Measurements from ENCODE around the gene CEP68.
"Not testable (repeated sequence)": the region's sequence is repeated elsewhere in the genome, so short reads cannot be mapped to it uniquely, and the experiment has no call there.

CEP68 gene, protein sequence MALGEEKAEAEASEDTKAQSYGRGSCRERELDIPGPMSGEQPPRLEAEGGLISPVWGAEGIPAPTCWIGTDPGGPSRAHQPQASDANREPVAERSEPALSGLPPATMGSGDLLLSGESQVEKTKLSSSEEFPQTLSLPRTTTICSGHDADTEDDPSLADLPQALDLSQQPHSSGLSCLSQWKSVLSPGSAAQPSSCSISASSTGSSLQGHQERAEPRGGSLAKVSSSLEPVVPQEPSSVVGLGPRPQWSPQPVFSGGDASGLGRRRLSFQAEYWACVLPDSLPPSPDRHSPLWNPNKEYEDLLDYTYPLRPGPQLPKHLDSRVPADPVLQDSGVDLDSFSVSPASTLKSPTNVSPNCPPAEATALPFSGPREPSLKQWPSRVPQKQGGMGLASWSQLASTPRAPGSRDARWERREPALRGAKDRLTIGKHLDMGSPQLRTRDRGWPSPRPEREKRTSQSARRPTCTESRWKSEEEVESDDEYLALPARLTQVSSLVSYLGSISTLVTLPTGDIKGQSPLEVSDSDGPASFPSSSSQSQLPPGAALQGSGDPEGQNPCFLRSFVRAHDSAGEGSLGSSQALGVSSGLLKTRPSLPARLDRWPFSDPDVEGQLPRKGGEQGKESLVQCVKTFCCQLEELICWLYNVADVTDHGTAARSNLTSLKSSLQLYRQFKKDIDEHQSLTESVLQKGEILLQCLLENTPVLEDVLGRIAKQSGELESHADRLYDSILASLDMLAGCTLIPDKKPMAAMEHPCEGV

DNA sequence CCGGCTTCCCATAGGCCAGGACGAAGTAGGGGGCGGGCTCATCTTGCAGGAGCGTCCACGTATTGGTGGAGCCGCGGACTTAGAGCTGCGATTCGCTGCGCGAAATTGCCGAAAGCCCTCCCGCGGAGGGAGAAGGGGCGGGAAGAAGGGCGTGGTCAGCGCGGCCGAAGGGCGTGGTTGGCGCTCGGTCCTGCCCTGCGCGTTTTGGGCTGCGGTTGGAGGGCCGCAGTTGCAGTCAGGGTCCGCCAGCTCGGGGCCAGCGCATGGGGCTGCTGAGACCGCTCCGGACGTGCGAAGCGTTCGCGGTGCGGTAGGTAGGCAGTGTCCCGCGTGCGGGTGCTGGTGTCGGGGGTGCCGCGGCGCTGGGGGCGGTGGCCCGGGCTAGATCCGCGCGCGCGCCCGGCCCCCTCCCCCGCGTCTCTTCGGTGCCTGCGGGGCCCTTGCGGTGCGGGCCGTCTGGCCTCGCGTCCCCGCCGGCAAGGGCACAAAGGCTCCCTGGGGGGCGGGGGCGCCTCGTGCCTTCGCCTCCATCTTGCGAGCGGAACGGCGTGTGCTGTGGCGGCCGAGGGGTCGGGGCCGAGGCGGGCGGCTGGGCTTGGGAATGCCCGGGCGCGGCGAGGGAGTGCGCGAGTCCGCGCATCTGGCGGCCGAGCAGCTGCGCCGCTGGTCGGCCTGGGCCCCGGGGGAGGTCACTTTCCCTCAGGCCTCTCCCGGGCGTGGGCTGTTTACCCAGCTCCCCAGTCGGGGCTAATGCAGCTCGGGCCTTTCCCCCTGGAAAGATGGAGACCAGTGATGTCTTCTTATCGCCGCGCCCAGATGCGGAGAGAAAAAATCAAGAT is at the start of gene CEP68:
Gene CEP68, plus strand, starts transcription at position 202 of the 839 bp plus-strand sequence. CDS start 13,029 bp downstream, outside the sequence.
- peak; percentile 99 for DNase-seq (ENCODE audit: low read depth, low spot score)

DNA sequence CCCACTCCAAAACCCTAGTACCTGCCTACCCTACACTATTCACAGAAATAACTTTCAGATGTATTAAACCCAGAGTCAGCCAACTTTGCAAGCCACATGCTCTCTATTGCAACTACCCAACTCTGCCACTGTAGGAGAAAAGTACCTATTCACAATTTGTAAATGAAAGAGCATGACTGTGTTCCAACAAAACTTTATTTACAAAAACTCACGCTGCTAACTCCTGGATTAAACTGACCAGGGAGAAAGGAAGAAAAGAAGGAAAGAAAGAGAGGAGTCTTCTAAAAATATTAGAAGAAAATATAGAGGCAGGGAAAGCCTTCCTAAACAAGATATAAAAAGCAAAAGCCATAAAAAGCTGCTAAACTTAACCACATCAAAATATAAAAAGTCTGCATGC is 42.4 kb upstream of the CEP68 start:
- DNase-seq (ENCODE audit: low read depth, low spot score): no peak

DNA sequence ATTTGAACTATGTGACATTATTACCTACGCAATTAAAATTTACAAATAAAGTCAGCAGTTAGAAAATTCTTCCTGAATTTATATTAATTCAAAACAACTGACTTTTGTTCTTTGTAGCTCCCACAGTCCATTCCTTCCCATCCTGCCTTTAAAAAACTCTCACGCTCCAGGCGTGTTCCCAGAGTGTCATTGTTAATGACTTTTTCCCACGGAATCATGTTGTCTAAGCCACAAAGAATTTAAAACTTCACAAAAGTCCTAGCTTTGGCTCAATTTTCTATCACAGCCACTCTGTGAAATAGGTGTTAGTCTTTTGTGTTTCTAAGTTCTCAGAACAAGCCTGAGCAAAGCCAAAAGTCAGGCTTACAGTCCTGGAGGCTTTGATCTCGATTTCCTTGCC is 40.5 kb upstream of the CEP68 start:
- no peak for DNase-seq (ENCODE audit: low read depth, low spot score)

DNA sequence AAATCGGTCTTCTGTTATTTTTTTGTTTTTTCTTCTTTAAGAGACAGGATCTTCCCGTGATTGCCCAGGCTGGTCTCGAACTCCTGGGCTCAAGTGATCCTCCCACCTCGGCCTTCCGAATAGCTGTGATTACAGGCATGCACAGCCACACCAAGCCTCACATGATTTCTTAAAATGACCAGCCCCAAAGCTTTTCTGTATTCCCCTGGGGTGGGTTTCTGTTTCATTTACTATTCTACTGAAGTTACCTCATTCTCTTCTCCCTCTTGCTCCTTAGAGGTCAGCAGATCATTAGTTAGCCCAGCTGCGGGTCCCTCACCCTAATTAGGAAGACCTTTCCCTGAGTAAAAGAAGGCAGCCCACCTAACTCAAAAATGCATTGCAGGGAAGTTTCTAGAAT is 39.4 kb upstream of the CEP68 start:
- no peak for DNase-seq (ENCODE audit: low read depth, low spot score)

DNA sequence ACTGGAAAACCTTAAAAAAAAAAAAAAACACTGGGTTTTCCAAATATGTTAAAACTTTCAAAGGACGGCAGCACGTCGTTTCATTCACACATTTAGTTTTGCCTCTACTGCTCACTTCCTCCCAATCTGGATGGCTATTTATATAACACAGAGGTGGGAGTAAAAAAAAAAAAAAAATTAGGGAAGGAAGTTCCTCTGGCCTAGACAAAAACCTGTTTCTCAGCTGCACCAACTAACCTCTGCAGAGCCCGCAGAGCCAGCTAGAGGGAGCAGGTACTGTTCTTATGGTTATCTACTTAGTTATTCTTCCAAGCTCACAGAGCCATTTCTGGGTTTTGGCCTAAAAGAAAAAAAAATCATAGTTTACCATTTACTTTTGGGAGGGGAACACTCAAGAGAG is 38.9 kb upstream of the CEP68 start:
- DNase-seq (ENCODE audit: low read depth, low spot score): no peak

DNA sequence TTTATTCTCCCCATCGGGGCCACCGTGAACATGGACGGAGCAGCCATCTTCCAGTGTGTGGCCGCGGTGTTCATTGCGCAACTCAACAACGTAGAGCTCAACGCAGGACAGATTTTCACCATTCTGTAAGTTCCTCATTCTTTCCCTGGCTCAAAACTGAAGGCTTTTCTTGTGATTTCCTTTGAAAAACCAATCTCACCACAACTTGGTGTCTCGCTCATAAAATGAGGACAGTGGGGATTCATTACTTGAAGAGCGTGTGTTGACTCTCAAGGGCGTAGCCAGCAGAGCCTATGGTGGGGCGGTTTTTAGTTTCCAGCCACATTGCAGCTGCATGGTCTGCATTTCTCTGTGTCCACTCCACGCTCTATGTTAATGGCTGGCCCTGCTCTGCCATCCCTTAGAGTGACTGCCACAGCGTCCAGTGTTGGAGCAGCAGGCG is 38.1 kb upstream of the CEP68 start:
- no peak for DNase-seq (ENCODE audit: low read depth, low spot score)

DNA sequence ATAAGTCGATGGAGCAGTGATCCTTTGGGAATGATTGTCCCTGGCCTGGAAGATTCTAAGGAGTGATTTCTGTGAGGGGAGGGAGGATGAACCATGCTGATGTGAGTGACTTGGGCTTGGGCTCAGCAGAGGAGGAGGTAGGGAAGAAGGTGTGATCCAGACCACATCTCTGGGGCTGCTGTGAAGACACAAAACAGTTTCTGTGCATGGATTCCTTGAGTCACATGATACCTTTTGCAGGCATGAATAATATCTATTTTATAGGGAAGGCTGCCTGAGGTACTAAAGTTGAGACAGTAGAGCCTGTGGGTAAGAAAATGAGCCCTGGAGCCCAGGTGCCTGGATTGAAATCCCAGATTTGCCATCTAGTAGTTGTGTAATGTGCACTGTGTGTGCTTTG is 37.2 kb upstream of the CEP68 start:
- no peak for DNase-seq (ENCODE audit: low read depth, low spot score)

DNA sequence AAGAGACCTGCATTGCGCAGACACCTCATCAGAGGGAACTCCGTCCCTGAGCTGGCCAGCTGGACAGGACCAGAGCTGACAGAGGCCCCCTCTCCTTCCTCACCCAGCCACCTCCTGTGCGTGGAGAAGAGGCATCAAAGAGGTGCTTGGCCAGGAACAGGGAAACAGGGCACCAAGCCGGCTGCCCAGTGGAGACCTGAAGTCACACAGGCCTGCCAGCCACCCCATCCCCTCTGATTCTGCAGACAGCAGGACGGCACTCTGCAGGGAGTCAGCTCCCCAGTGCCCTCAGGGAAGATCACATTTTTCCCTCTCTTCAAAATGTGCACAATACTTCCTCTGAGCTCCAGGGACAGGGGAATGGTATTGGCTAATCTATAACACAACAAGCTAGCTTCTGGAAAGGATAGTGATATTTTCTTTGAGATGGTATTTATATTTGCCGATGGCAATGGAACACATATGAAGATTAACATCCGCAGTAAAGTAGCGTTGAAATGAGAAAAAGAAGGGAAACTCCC is 36.5 kb upstream of the CEP68 start:
- no peak for DNase-seq (ENCODE audit: low read depth, low spot score)

DNA sequence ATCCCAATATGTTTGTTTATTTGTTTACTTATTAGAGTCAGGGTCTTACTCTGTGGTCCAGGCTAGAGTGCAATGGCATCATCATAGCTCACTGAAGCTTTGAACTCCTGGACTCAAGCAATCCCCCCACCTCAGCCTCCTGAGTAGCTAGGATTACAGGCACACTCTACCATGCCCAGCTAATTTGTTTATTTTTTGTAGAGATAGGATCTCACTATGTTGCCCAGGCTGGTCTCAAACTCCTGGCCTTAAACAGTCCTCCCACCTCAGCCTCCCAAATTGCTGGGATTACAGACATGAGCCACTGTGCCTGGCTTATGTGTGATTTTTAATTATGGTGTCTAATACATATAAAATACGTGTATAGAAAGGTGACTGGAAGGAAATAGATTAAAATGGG is 36.0 kb upstream of the CEP68 start:
- not testable (repeated sequence) for DNase-seq (ENCODE audit: low read depth, low spot score)

DNA sequence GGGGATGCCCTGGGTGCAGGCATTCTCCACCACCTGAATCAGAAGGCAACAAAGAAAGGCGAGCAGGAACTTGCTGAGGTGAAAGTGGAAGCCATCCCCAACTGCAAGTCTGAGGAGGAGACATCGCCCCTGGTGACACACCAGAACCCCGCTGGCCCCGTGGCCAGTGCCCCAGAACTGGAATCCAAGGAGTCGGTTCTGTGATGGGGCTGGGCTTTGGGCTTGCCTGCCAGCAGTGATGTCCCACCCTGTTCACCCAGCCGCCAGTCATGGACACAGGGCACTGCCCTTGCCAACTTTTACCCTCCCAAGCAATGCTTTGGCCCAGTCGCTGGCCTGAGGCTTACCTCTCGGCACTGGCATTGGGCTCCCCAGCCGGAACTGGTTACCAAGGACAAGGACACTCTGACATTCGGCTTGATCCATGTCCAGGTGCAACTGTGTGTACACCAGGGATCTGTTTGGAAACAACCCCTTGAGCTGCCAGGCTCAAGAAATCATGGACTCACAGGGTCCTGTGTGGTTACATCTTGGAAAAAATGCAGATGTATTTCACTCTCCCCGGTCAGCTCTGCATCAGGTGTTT is 35.2 kb upstream of the CEP68 start:
- no peak for DNase-seq (ENCODE audit: low read depth, low spot score)

DNA sequence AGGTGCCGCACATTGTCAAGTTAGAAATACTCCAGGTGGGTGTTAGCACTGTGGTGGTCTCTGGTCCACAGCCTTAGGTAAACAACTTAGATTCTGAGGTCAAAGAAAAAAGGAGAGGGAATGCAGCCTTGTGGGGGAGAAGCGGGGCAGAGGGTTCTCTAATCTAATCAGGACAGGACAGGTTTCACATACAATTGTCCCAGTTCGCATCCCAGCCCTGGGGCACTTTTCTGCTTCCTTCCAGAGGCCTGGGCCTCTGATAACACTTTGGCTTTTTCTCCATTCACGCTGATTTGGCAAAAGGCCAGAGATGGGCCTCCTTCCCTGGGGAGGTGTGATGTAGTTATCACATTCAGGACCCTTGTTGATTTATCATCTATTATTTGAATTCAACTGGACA is 34.5 kb upstream of the CEP68 start:
- DNase-seq (ENCODE audit: low read depth, low spot score): peak; percentile 77

DNA sequence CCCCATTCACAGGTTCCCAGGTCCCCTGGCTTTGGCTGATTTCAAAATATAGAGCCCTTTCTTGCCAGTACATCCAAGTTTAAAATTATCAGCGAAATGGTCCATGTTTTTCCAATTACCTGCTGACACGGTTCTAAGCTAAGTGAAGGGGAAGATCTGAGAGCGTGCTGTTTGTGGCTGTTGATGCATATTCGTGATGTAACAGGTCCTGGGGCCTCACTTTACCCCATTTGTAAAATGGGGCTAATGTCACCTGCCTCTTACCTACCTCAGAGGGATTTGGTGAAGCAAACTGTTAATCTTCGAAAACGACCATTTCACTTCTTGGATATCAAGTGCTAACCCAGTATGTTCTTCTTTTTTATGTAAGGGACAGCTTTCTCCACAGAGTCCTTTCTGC is 34.0 kb upstream of the CEP68 start:
- DNase-seq (ENCODE audit: low read depth, low spot score): no peak

DNA sequence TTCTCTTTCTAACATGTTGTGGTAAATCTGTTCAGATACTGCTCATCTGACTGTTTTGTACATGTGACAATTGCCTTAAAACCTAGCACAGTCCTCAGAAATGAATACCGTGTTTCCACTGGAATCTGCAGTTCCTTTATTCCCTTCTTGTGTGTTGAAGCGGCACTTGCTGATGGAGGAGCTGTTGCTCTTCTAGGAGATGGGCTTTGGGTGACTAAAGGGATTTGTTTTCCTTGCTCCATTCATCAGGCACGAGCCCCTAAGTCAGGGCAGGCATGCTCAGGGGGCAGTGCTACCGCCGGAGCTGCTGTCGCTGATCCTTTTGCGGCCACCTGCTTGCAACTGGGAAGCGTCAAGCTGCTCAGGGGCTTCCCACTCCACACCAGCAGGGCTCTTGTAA is 32.5 kb upstream of the CEP68 start:
- no peak for DNase-seq (ENCODE audit: low read depth, low spot score)

DNA sequence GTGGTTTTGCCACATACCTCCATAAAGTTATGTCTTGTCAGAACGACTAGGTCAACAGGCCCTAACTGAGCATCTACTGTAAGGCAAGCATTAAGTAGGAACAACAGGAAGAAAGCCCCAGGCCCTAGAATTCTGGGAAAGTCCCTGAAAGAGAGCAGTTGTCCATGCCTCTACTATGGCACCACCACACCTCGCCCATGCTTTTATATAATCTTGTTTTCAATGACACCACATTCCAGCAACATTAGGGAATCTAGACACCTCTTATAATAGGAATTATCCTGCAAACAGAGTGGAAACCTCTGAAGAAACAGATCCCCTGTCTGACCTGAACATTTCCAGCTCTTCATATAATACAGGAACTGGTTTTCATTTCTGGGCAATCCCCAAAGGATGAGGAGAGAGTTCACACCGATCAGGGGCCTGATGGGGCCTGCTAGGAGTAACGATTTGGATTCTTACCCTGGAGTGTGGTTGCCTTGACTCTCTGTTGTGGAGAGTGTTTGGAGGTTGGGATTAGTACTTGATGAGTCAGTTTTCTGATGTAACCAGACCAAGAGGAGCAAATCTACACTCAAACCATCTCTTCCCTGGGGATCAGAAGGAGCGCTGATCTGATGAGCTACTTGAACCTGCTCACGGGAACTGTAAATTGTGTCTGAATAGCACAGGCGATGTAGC is 31.9 kb upstream of the CEP68 start:
- no peak for DNase-seq (ENCODE audit: low read depth, low spot score)

DNA sequence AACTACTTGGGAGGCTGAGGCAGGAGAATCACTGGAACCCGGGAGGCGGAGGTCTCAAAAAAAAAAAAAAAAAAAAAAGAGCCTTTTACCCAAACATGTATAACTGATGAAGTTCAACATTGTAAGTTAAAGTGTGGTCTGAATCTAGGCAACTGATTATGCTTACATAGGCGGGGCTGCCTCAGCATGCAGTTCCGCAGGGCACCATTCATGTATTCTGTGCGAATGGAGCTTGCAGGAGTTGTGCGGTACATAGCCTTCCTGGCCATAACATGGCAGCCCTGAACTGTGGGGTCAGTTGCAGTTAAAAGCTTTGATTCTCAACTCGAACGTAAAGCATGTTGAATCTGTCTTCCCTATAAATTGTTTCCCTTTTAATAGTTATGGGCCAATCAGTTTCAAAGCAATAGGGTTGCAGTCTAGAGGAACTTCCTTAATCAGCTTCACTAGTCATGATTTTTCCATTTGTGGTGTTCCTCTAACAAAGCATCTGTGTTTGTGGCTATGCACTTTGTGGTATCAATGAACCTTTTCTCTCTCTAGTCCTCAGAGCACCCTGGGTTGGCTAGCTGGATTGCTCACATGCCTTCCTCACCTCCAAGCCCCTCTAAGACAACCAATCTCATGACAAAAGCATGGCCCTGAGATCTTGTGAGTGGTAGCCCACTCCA is 30.6 kb upstream of the CEP68 start:
- DNase-seq (ENCODE audit: low read depth, low spot score): no peak

DNA sequence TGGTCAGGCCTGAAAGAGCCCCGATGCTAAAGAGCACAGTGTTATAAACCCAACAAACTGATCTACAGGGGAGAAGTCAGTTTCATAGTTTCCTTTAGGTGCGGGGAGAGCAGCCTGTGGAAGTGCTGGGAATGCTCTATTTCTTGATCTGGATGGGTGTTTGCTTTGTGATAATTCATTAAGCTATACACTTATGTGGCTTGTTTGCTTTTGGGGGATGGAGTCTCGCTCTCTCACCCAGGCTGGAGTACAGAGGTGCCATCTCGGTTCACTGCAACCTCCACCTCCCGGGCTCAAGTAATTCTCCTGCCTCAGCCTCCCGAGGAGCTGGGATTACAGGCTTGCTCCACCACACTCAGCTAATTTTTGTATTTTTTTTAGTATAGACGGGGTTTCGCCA is 30.1 kb upstream of the CEP68 start:
- DNase-seq (ENCODE audit: low read depth, low spot score): no peak

DNA sequence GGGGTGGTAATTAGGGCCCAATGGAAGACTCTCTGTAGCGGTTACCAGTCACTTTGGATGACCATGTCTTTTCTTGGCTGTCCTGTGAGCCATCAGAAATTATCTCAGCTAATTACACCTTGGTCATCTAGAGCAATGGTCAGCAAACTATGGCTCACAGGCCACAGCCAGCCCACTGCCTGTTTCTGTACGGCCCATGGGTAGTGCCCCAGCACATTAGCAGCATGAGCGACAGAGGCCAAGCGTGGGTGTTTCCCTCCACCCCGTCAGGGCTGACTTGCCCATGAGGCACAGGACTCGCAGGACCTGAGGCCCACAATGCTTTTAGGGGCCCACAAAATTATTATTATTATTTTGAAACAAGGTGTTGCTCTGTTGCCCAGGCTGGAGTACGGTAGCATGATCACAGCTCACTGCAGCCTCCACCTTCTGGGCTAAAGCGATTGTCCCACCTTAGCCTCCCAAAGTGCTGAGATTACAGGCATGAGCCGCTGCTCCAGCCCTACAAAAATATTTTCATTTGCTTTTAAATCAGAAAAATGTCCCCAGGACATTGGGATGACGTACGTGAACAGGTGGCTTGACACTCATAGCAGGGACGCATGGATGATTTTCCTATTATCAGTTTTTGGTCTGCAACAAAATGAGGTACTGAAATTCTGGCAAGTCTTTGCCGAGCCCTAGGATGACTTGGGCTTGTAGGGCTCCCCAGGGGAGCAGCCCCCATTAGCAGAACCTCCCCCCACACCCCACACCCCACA is 29.3 kb upstream of the CEP68 start:
- no peak for DNase-seq (ENCODE audit: low read depth, low spot score)

DNA sequence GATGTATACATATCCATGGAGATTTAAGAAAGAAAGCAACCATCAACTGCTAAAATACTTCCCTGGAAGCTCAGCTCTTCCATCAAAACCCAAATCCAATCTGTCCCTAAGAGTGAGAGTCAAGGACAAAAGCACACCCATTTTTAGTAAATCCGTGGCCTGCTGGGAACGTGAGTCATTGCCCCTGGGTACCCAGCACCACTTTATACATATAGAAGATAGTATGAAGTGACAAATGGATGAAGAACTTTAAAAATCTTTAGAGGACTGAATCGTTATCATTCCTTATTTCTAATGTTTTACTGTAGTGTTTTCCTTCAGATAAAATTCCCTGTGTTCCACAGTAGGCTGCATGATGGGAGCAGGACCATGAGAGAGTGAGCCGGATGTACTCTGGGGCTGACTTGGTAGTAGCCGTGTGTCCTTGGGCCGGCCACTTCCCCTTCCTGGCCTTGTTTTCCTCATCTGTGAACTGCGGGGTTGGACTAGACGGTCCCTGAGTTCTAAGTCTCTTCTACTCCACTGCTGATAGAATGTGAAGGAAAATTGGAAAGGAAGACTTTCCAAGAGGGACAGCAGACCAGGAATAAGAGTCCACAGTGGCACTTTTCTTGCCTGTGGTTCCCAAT is 28.5 kb upstream of the CEP68 start:
- no peak for DNase-seq (ENCODE audit: low read depth, low spot score)
